Uterus (tissue), 2 donors: ENCODE measurements around the gene FTSJ3.
"Not testable (repeated sequence)": the region's sequence is repeated elsewhere in the genome, so short reads cannot be mapped to it uniquely, and the experiment has no call there.

ENCODE experiments used
- CTCF ChIP-seq, 4 experiments: fragments of 200-600 bp in 2 of 4; fragments of 450-650 bp in 2 of 4; sonication (generic) in 2 of 4; IDR thresholded peaks; one replicate each; pipeline ENCODE4 v1.5.1; 2016 to 2019; ENCODE audit warnings: antibody characterized with exemption in 4 of 4, mild to moderate bottlenecking in 2 of 4, moderate library complexity in 1 of 4
- POLR2A ChIP-seq, 2 donors: fragments of 450-650 bp; IDR thresholded peaks; one replicate each; pipeline ENCODE4 v1.6.1; 2016; ENCODE audit warnings: antibody characterized with exemption in 2 of 2, mild to moderate bottlenecking in 1 of 2, moderate library complexity in 1 of 2

- TF ChIP-seq POLR2A, CTCF (IDR thresholded peaks at IDR 0.05): not testable (repeated sequence)
Observed at GRCh38 chr17:63843387-63843888, 16.0 kb upstream of the FTSJ3 start.
